Type B pancreatic cell (in vitro differentiated cells): ENCODE results near the gene NES. TPM values are rescaled to one million over a fixed set of nuclear protein-coding genes. Genes with fewer than 3 reads are reported as not detected.

ENCODE experiments used
- DNase-seq: peaks from one replicate; pipeline ENCODE4 v3.0.0; 2021; ENCODE audit warnings: mixed read lengths; ENCODE audit not compliant: unreplicated experiment; ENCODE audit errors: extremely low spot score
- H3K27ac Mint-ChIP-seq: 2 replicates; pipeline ENCODE4 v1.8.0; 2021; ENCODE audit warnings: mild to moderate bottlenecking, mixed read lengths
- H3K27me3 Mint-ChIP-seq: 2 replicates; pipeline ENCODE4 v1.8.0; 2021; ENCODE audit warnings: mixed read lengths
- H3K36me3 Mint-ChIP-seq: 2 replicates; pipeline ENCODE4 v1.8.0; 2021; ENCODE audit warnings: mixed read lengths
- H3K4me1 Mint-ChIP-seq: one replicate; pipeline ENCODE4 v1.8.0; 2021; ENCODE audit warnings: mixed read lengths; ENCODE audit not compliant: unreplicated experiment
- H3K4me3 Mint-ChIP-seq: 2 replicates; pipeline ENCODE4 v1.8.0; 2021; ENCODE audit warnings: mild to moderate bottlenecking, mixed read lengths
- H3K9me3 Mint-ChIP-seq: 2 replicates; pipeline ENCODE4 v1.8.0; 2021; ENCODE audit warnings: mixed read lengths
- total RNA-seq: library from RNA; stranded (reverse); gene quantifications from 2 replicates; pipeline ENCODE4 v1.2.1, GENCODE V29; 2021; ENCODE audit warnings: low replicate concordance
- TF ChIP-seq, protein P1 (sequence below): fragments of 200-600 bp; sonication (generic); conservative IDR thresholded peaks from 2 replicates; pipeline ENCODE4 v1.5.0; 2021; ENCODE audit warnings: antibody characterized with exemption, mild to moderate bottlenecking

The NES gene
- total RNA-seq, 1 donor from 2014 or later, result 125 TPM

DNA sequence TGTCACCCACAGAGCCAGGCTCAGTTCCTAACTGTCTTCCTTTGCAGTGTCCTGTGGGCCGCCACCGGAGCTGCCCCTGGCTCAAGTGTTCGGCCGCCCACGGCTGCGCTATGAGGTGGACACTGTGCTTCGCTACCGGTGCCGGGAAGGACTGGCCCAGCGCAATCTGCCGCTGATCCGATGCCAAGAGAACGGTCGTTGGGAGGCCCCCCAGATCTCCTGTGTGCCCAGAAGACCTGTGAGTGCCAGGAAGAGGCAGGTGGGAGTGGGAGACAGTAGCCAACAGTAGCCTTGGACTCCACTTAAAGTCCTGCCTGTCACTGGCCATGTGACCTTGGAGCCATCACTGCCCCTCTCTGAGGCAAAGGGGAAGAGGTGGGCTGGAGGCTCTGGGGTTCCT lies 18.7 kb downstream of the NES start:
- Mint-ChIP-seq H3K4me3 (no peak overlapping the region), H3K9me3 (no peaks in the 10 kb centered on the region), H3K4me1 (peaks cover 46% of the 10 kb centered on the region), H3K27ac (no peak overlapping the region), H3K36me3 (no peaks in the 10 kb centered on the region), H3K27me3 (peaks cover 65% of the 10 kb centered on the region)
- no peak for DNase-seq
- TF ChIP-seq, protein P1, sequence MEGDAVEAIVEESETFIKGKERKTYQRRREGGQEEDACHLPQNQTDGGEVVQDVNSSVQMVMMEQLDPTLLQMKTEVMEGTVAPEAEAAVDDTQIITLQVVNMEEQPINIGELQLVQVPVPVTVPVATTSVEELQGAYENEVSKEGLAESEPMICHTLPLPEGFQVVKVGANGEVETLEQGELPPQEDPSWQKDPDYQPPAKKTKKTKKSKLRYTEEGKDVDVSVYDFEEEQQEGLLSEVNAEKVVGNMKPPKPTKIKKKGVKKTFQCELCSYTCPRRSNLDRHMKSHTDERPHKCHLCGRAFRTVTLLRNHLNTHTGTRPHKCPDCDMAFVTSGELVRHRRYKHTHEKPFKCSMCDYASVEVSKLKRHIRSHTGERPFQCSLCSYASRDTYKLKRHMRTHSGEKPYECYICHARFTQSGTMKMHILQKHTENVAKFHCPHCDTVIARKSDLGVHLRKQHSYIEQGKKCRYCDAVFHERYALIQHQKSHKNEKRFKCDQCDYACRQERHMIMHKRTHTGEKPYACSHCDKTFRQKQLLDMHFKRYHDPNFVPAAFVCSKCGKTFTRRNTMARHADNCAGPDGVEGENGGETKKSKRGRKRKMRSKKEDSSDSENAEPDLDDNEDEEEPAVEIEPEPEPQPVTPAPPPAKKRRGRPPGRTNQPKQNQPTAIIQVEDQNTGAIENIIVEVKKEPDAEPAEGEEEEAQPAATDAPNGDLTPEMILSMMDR, result no peak

DNA sequence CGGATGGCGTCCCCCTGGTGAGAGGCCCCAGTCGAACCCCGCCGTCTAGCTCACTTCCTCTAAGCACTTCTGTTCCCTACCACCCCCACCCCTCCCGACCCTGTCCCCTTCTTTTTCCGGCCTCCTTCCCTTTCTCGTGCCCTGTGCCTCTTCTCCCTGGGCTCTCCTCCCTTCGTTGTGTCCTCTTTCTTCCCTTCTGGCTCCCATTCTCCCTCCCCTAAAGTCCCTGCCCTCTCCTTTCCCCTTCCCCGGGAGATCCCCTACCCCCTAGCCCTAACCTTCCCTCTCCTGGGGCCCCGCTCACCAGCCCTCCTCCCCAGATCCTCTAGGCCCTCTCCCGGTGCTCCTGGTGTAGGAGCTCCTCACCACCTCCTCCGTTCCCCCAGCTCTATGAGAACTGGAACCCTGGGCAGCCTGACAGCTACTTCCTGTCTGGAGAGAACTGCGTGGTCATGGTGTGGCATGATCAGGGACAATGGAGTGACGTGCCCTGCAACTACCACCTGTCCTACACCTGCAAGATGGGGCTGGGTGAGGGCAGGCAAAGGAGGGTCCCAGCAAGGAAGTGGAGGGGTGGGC lies 19.4 kb downstream of the NES start:
- Mint-ChIP-seq H3K4me3 (peak overlapping the region; percentile 74), H3K36me3 (no peaks in the 10 kb centered on the region), H3K27ac (no peak overlapping the region), H3K27me3 (peaks cover 72% of the 10 kb centered on the region), H3K9me3 (no peaks in the 10 kb centered on the region), H3K4me1 (peaks cover 41% of the 10 kb centered on the region)
- DNase-seq, result no peak
- TF ChIP-seq, protein P1, result peak; percentile 27

DNA sequence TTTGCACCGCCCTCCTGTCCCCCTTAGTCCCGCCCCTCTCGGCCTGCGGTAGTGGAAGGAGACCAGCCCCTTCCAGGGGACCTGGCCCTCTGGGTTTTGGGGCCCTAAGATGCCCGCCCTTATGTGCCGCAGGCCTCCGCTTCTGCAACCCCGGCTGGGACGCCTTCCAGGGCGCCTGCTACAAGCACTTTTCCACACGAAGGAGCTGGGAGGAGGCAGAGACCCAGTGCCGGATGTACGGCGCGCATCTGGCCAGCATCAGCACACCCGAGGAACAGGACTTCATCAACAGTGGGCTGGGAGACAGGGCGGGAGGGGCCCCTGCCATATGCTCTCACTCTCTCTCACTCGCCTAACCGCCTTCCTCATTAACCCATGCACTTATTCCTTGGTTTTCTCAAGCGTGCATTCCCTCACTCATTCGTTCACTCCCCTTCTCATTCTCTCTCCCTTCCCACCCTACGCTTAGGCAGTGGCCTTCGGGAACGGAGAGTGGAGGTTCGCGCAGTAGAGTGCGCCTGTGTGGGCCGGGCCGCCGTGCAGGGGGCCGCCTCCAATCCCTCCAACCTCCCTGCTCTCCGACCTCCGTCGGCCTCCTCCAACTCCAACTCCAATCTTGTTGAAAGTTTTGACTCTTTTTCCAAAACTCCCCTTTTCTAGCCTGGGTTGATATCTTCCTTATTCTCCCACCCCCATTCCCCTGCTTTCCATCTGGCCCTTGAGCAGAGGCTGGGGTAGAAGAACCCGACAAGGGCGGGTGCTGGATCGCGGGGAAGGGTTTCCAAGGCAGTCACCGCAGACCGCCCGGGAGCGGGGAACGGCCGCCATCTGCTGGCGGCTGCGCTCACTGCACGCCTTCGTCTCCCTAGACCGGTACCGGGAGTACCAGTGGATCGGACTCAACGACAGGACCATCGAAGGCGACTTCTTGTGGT lies 20.1 kb downstream of the NES start:
- Mint-ChIP-seq H3K36me3 (no peaks in the 10 kb centered on the region), H3K9me3 (peaks cover 2% of the 10 kb centered on the region), H3K27ac (no peak overlapping the region), H3K4me1 (peaks cover 36% of the 10 kb centered on the region), H3K4me3 (peak overlapping the region; percentile 74), H3K27me3 (peaks cover 76% of the 10 kb centered on the region)
- no peak for DNase-seq
- TF ChIP-seq, protein P1, result peak; percentile 99

DNA sequence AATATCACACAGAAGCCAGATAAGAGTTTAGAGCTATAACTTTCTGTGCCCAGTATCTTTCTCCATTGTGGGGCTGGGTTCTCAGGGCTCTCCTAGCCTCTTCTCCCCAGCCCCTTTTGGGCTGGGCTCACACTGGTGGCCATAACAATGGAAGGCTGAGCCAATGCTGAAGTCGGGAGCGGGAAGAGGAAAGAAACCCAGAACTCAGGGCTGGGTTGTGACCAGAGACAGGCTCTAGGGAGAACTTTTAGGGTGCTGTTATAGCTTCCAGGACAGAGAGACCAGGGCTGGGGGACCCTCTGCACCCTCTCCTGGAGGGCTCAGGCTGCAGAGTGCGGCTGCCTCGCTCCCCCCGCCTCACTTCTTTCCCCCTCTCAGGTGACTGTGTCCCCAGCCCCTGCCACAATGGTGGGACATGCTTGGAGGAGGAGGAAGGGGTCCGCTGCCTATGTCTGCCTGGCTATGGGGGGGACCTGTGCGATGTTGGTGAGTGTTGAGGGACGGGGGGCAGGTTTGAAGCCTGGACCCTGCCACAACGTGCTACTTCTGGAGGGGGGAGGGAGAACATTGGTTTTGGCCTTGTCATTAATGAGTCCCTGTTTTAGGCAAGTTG lies 21.2 kb downstream of the NES start:
- Mint-ChIP-seq H3K9me3 (peaks cover 5% of the 10 kb centered on the region), H3K27me3 (peaks cover 85% of the 10 kb centered on the region), H3K4me3 (no peak overlapping the region), H3K4me1 (peaks cover 25% of the 10 kb centered on the region), H3K36me3 (no peaks in the 10 kb centered on the region), H3K27ac (no peak overlapping the region)
- TF ChIP-seq, protein P1, result no peak
- DNase-seq, result no peak

DNA sequence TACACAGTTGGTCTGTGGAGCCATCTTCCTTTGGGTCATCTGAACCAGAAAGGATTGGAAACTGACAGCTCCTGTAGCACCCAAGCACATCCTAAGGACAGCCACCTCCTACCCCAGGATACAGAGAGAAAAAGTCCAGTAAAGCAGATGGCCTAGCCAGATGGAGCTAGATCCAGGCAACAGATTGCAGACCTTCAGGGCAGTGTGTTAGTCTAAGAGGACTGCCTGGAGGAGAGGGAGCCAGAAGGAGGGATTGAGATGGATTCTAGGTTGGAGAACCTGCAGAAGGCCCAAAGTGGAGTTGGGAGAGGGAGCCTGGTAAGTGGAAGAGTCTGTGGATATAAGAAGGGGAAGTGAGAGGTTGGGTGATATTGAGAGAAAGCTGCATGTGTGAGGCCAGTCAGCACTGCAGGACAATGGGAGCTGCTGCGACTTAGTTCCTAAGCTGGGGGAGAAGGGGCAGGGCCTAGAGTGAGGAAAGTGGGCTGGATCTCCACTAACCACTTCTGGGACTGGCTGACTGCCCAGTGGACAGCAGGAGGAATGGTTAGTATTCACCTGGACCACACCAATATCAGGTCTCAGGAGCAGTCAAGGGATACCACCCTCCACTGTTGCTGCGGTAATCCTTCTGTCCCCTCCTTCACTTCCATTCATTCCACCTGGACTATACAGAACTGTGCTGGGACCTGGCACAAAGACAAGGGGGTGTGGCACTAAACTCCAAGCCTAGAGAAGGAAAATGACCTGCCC lies 21.9 kb downstream of the NES start:
- peaks cover 90% of the 10 kb centered on the region for H3K27me3 Mint-ChIP-seq
- no peak overlapping the region for H3K27ac Mint-ChIP-seq
- peaks cover 5% of the 10 kb centered on the region for H3K9me3 Mint-ChIP-seq
- TF ChIP-seq, protein P1, result no peak
- no peak overlapping the region for H3K4me3 Mint-ChIP-seq
- no peak for DNase-seq
- no peaks in the 10 kb centered on the region for H3K36me3 Mint-ChIP-seq
- H3K4me1 Mint-ChIP-seq, result peaks cover 18% of the 10 kb centered on the region
